ENCODE results near the gene IL6. TPM values are rescaled to one million over a fixed set of nuclear protein-coding genes. Genes with fewer than 3 reads are reported as not detected.

Gene IL6
- total RNA-seq, 1 experiment from 2014 or later: 0.85 TPM

DNA sequence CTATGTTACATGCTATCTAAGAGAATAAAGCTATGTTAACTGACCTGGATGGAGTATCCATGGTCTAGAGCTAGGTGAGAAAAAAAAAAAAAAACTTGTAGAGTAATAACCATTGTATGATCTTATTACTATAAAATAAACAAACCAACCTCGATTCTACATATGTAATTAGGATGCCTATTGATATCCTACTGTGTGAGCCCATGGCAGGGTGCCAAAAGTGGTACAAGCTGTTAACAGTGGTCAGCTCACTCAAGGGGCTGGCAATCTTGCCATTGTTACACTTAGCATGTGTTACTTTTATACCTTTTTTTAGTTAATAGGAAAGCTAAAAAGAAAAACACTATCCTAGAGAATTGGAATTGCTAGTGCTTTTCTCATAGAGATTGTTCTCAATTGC, 13.5 kb upstream of the IL6 start:
- no peak overlapping the region for H2AK5ac ChIP-seq (ENCODE audit: insufficient read length, low read length)
- H3K4ac ChIP-seq (ENCODE audit: low read depth, low read length): no peak overlapping the region
- H2AFZ ChIP-seq (ENCODE audit: low read length): no peak overlapping the region

More for the DNA sequence above, 13.5 kb upstream of the IL6 start:
- H4K5ac ChIP-seq (ENCODE audit: insufficient read length, low read depth, low read length): no peak overlapping the region
- H3K79me1 ChIP-seq (ENCODE audit: insufficient read depth, low read depth, low read length, poor library complexity, severe bottlenecking): no peaks in the 10 kb centered on the region
- H3K4me2 ChIP-seq (ENCODE audit: insufficient read depth, insufficient read length, low read length): no peak overlapping the region
- H2BK15ac ChIP-seq (ENCODE audit: low read depth, low read length): no peak overlapping the region
- no CpG with 5 or more reads among the region's 1 CpG for whole genome bisulfite sequencing (ENCODE audit: extremely low coverage, insufficient read length, low lambda C conversion rate)
- H3T11ph ChIP-seq (ENCODE audit: low read length): no peak overlapping the region
- Mint-ChIP-seq H3K36me3 (ENCODE audit: insufficient read depth in 1 of 3, low read depth in 3 of 3) (peaks cover 0 to 1% (median 0%) of the 10 kb centered on the region in 3 experiments; a peak in 1 of 7 replicates), H3K27me3 (ENCODE audit: low read depth) (no peaks in the 10 kb centered on the region), H3K4me1 (peaks cover 10 to 27% of the 10 kb centered on the region in 2 experiments), H3K4me3 (no peak overlapping the region), H3K9me3 (no peaks in the 10 kb centered on the region), H3K27ac (no peak overlapping the region)
- no peak overlapping the region for H2BK120ac ChIP-seq (ENCODE audit: low read depth, low read length, poor library complexity, severe bottlenecking)
- TF ChIP-seq, protein P1, sequence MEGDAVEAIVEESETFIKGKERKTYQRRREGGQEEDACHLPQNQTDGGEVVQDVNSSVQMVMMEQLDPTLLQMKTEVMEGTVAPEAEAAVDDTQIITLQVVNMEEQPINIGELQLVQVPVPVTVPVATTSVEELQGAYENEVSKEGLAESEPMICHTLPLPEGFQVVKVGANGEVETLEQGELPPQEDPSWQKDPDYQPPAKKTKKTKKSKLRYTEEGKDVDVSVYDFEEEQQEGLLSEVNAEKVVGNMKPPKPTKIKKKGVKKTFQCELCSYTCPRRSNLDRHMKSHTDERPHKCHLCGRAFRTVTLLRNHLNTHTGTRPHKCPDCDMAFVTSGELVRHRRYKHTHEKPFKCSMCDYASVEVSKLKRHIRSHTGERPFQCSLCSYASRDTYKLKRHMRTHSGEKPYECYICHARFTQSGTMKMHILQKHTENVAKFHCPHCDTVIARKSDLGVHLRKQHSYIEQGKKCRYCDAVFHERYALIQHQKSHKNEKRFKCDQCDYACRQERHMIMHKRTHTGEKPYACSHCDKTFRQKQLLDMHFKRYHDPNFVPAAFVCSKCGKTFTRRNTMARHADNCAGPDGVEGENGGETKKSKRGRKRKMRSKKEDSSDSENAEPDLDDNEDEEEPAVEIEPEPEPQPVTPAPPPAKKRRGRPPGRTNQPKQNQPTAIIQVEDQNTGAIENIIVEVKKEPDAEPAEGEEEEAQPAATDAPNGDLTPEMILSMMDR (conservative IDR thresholded peaks at IDR 0.05): no peak
- H4K8ac ChIP-seq (replicated peaks; ENCODE audit: insufficient read length, low read depth, low read length): no peak overlapping the region
- no peaks in the 10 kb centered on the region for H3K79me2 ChIP-seq (ENCODE audit: insufficient read depth, low read length)
- peaks cover 2% of the 10 kb centered on the region; the same call in 1 of the 2 replicates for H3K4me1 ChIP-seq (ENCODE audit: insufficient read depth, low read length)
- no peaks in the 10 kb centered on the region for H3K27me3 ChIP-seq (ENCODE audit: insufficient read depth, low read length)
- no peak overlapping the region for H2BK20ac ChIP-seq (ENCODE audit: low read depth, low read length, poor library complexity, severe bottlenecking)
- no peak for DNase-seq
- H3K14ac ChIP-seq (ENCODE audit: insufficient read depth, low read length): no peak overlapping the region
- H3K27ac ChIP-seq (ENCODE audit: insufficient read length, low read depth, low read length): no peak overlapping the region
- no peak overlapping the region for H3K56ac ChIP-seq (ENCODE audit: insufficient read length, low read depth, low read length)
- no peak overlapping the region for H3K9ac ChIP-seq (ENCODE audit: extremely low read depth, insufficient read length, low read length)
- H2BK12ac ChIP-seq (ENCODE audit: insufficient read length, low read depth, low read length): no peak overlapping the region
- no peak overlapping the region for H2BK5ac ChIP-seq (ENCODE audit: insufficient read length, low read length)
- H4K20me1 ChIP-seq (ENCODE audit: control insufficient read depth, insufficient read depth, insufficient read length): no peaks in the 10 kb centered on the region
- no peak overlapping the region for H3K23ac ChIP-seq (ENCODE audit: insufficient read length, low read depth, low read length)
- H3K18ac ChIP-seq (ENCODE audit: insufficient read length, low read depth, low read length): no peak overlapping the region
- H4K91ac ChIP-seq (ENCODE audit: insufficient read length, low read depth, low read length): no peak overlapping the region
- no peaks in the 10 kb centered on the region for H3K23me2 ChIP-seq (ENCODE audit: insufficient read length, low read depth, low read length, poor library complexity, severe bottlenecking)
- no peaks in the 10 kb centered on the region for H3K9me3 ChIP-seq (ENCODE audit: control insufficient read depth, low read depth, low read length)

All from H9 (cell line).